NCI-H1092 (cell line): Measurements from ENCODE around the gene FOXD4L5.
"Not testable (repeated sequence)": the region's sequence is repeated elsewhere in the genome, so short reads cannot be mapped to it uniquely, and the experiment has no call there.

Source experiments
- DNase-seq: peaks from one replicate; lab custom pipeline; 2025; lab: John Stamatoyannopoulos, UW

The FOXD4L5 gene

DNA sequence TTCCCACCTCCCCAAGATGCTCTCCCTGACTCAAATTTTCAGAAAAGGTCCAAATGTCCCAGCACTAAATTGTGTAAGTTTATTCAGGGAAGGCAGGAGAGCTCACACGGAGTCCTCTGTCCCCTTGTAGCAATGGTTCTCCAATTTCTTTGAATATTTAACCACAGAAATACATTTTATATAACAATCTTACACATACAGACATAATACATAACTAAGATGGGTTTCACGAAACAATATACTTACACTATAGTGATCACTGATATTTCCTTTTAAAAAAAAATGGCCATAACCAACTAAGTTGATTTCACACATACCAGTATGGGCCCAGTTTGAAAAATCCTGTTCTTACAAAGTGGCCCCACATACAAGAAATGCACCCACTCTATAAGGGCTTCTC, at the start of gene FOXD4L5:
FOXD4L5 (minus strand) TSS at position 101 of the 400 bp plus-strand sequence. CDS start 832 bp downstream, outside the sequence.
- DNase-seq, result not testable (repeated sequence)

DNA sequence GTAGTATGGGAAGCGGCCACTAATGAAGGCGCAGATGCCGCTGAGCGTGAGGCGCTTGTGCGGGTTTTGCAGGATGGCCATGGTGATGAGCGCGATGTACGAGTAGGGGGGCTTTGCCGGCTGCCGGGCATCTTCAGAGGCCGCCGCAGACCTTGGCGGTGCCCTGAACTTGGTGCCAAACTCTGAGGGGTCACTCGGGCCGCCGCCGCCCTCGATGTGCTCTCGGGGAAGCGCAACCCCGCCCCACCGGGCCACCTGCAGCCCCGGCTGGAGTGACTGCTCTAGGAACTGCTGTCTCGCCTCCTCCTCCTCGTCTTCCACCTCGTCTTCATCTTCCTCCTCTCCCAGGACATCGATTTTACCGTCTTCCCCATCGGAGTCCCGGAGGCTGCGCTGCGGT, 1.1 kb downstream of the FOXD4L5 start:
- not testable (repeated sequence) for DNase-seq

DNA sequence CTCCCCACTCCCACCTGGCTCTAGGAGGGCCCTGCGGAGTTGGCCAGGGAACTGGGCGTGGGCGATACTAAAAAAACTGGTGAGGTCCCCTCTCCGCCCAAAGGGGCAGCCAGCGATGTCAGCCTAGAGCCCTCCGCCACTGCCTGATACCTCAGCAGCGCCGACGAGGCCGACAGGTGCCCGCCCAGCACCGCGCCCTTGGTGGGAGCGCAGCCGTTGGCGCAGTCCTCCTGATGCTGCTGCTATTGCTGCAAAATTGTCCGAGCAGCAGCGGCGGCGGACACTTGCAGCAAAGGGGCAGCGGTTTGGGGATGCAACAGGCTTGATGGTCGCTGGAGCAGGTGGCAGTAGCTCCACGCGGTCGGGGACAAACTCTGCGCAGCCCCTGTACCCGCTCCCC, 2.0 kb downstream of the FOXD4L5 start:
- DNase-seq, result not testable (repeated sequence)
